Endothelial cell of umbilical vein (primary cell): ENCODE results near the gene GAP43.

Source experiments
- EZH2 ChIP-seq: IDR thresholded peaks from 2 replicates; pipeline ENCODE4 v1.6.1; 2012; ENCODE audit warnings: borderline replicate concordance, low read depth, mild to moderate bottlenecking, moderate library complexity, low read length, inconsistent platforms; ENCODE audit not compliant: severe bottlenecking
- POLR2AphosphoS5 ChIP-seq: IDR thresholded peaks from 2 replicates; pipeline ENCODE4 v1.6.1; 2012; ENCODE audit warnings: low read depth, mild to moderate bottlenecking, control low read depth, low read length, moderate library complexity; ENCODE audit not compliant: insufficient read depth
- TF ChIP-seq, protein P1 (sequence below), 2 donors: IDR thresholded peaks; 1 replicate in 1 of 2; 2 replicates in 1 of 2; pipeline ENCODE4 v1.5.1; 2011; ENCODE audit warnings: low read length in 2 of 2, mild to moderate bottlenecking in 2 of 2, moderate library complexity in 2 of 2, control low read depth in 1 of 2, inconsistent platforms in 1 of 2, low read depth in 1 of 2; ENCODE audit not compliant: insufficient read depth in 1 of 2; ENCODE audit errors: extremely low read depth in 1 of 2

DNA sequence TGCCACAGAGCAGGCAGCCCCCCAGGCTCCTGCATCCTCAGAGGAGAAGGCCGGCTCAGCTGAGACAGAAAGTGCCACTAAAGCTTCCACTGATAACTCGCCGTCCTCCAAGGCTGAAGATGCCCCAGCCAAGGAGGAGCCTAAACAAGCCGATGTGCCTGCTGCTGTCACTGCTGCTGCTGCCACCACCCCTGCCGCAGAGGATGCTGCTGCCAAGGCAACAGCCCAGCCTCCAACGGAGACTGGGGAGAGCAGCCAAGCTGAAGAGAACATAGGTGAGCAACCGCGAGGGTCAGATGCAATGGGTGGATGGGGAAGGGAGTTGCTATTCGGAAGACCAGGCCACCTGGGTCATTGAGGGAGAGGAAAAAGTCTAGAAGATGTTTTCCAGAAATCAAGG is 53.0 kb downstream of the GAP43 start:
- no peak for TF ChIP-seq EZH2
- TF ChIP-seq, protein P1, sequence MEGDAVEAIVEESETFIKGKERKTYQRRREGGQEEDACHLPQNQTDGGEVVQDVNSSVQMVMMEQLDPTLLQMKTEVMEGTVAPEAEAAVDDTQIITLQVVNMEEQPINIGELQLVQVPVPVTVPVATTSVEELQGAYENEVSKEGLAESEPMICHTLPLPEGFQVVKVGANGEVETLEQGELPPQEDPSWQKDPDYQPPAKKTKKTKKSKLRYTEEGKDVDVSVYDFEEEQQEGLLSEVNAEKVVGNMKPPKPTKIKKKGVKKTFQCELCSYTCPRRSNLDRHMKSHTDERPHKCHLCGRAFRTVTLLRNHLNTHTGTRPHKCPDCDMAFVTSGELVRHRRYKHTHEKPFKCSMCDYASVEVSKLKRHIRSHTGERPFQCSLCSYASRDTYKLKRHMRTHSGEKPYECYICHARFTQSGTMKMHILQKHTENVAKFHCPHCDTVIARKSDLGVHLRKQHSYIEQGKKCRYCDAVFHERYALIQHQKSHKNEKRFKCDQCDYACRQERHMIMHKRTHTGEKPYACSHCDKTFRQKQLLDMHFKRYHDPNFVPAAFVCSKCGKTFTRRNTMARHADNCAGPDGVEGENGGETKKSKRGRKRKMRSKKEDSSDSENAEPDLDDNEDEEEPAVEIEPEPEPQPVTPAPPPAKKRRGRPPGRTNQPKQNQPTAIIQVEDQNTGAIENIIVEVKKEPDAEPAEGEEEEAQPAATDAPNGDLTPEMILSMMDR (IDR thresholded peaks at IDR 0.05; ENCODE audit: extremely low read depth in 1 of 2, insufficient read depth in 1 of 2, low read depth in 1 of 2, low read length in 2 of 2), result no peak
- TF ChIP-seq POLR2AphosphoS5, result no peak
